ENCODE data around the gene MARCHF3.
A peak's percentile ranks its signal among the peaks of the same experiment; 100 is the strongest.
"Not testable (repeated sequence)": the region's sequence is repeated elsewhere in the genome, so short reads cannot be mapped to it uniquely, and the experiment has no call there.

Gene MARCHF3

GRCh38 chr5:127011961-127012644 lies 18.3 kb downstream of the MARCHF3 start:
- DNase-seq (ENCODE audit: low spot score), result no peak

GRCh38 chr5:127011153-127011552 lies 19.2 kb downstream of the MARCHF3 start:
- DNase-seq (ENCODE audit: low spot score), result peak; percentile 73

GRCh38 chr5:127010362-127010761 lies 20.0 kb downstream of the MARCHF3 start:
- DNase-seq (ENCODE audit: low spot score), result peak; percentile 36

- no peak for DNase-seq (ENCODE audit: low spot score)
These were observed 20.6 kb downstream of the MARCHF3 start for GRCh38 chr5:127009784-127010183.

GRCh38 chr5:127008300-127008975 lies 21.9 kb downstream of the MARCHF3 start:
- DNase-seq (ENCODE audit: low spot score), result no peak

GRCh38 chr5:127007522-127007921 lies 22.8 kb downstream of the MARCHF3 start:
- no peak for DNase-seq (ENCODE audit: low spot score)

- DNase-seq (ENCODE audit: low spot score), result no peak
These were observed 23.6 kb downstream of the MARCHF3 start for GRCh38 chr5:127006744-127007143.

- DNase-seq (ENCODE audit: low spot score), result not testable (repeated sequence)
These were observed 25.1 kb downstream of the MARCHF3 start for GRCh38 chr5:127005282-127005681.

GRCh38 chr5:127004721-127005120 lies 25.6 kb downstream of the MARCHF3 start:
- no peak for DNase-seq (ENCODE audit: low spot score)

GRCh38 chr5:127003798-127004495 lies 26.4 kb downstream of the MARCHF3 start:
- DNase-seq (ENCODE audit: low spot score), result no peak

GRCh38 chr5:127002390-127002789 lies 28.0 kb downstream of the MARCHF3 start:
- DNase-seq (ENCODE audit: low spot score), result peak; percentile 22

GRCh38 chr5:127001621-127002296 lies 28.6 kb downstream of the MARCHF3 start:
- peak; percentile 79 for DNase-seq (ENCODE audit: low spot score)

GRCh38 chr5:126998895-126999570 lies 31.3 kb downstream of the MARCHF3 start:
- DNase-seq (ENCODE audit: low spot score), result no peak

GRCh38 chr5:126998201-126998631 lies 32.1 kb downstream of the MARCHF3 start:
- no peak for DNase-seq (ENCODE audit: low spot score)

GRCh38 chr5:126995689-126996088 lies 34.7 kb downstream of the MARCHF3 start:
- no peak for DNase-seq (ENCODE audit: low spot score)

- DNase-seq (ENCODE audit: low spot score), result no peak
These were observed 35.3 kb downstream of the MARCHF3 start for GRCh38 chr5:126995039-126995438.

GRCh38 chr5:126994485-126994884 lies 35.9 kb downstream of the MARCHF3 start:
- DNase-seq (ENCODE audit: low spot score), result no peak

GRCh38 chr5:126988021-126988569 lies 42.3 kb downstream of the MARCHF3 start:
- DNase-seq (ENCODE audit: low spot score), result no peak

- DNase-seq (ENCODE audit: low spot score), result no peak
These were observed 43.0 kb downstream of the MARCHF3 start for GRCh38 chr5:126987271-126987899.

- DNase-seq (ENCODE audit: low spot score), result peak; percentile 47
These were observed 45.7 kb downstream of the MARCHF3 start for GRCh38 chr5:126984632-126985031.

- DNase-seq (ENCODE audit: low spot score), result no peak
These were observed 46.5 kb downstream of the MARCHF3 start for GRCh38 chr5:126983874-126984266.
